ENCODE data around the gene OR5P2.
"Not testable (repeated sequence)": the region's sequence is repeated elsewhere in the genome, so short reads cannot be mapped to it uniquely, and the experiment has no call there.

OR5P2 gene

GRCh38 chr11:7796842-7797241 lies at the start of gene OR5P2:
Gene OR5P2, minus strand, starts transcription at chr11:7796942. Its CDS starts 0 bp downstream, at chr11:7796942.
- DNase-seq: no peak

GRCh38 chr11:7846003-7846402 lies 49.3 kb upstream of the OR5P2 start:
- DNase-seq: no peak

- no peak for DNase-seq
These were observed 48.2 kb upstream of the OR5P2 start for GRCh38 chr11:7844986-7845385.

DNA sequence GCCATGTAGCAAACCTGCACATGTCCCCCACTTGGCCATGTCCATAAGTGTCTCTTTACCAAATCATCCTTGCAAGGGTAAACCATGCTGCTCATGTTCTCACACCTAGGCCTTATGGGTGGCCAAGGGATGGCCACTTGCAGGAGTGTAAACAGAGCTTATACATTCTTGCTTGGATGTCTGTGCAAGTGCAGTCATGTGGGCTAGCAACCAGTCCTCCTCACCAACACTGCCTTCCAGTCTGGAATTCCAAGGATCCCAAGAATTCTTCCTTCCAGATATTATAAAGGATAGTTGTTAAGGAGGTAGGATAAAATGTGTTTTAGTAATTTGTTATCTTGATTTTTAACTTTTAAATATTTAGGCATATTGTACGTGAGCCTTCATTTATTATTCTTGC lies 47.8 kb upstream of the OR5P2 start:
- DNase-seq: no peak

DNA sequence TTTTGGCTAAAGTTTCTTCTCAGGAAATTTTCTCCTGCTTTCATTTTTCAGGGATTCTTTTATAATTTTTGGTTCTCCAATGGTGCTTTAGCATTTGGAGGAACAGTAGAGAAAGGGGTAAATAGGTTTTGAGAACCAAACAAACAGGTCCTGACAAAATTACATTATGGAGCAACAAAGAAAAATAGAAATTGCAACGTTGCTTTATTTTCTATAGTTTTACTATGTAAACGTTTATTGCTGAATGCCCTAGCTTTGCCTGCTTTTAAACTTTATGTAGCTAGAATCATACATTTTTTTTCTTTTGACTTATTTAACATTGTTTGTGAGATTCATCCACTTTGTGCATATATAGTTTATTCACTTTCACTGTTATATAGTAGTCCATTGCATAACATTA lies 43.8 kb upstream of the OR5P2 start:
- no peak for DNase-seq

- DNase-seq: no peak
These were observed 36.8 kb upstream of the OR5P2 start for GRCh38 chr11:7833527-7833926.

- DNase-seq: no peak
These were observed 34.0 kb upstream of the OR5P2 start, which contains the start of gene OR5P3 for GRCh38 chr11:7830740-7831139. Gene OR5P3, minus strand, starts transcription at chr11:7830840.

DNA sequence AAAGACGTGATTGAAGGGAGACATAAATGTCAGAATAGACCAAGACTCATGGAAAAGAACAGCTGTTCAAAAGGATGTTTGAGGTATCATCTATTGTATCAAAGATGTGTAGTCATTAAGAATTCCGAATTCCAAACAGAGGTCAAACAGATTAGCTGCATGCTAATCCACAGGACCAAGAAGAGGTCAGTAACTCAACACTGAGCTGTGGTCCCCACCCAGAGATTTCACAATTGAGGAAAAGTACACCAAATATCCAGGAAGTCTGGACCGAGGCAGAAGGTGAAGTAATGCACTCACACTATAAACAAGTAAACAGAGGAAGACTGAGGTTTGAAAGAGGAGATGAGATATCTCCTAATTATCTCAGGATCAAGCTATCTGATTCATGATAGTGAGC lies 29.6 kb upstream of the OR5P2 start:
- no peak for DNase-seq

GRCh38 chr11:7820417-7820816 lies 23.7 kb upstream of the OR5P2 start:
- DNase-seq: not testable (repeated sequence)

DNA sequence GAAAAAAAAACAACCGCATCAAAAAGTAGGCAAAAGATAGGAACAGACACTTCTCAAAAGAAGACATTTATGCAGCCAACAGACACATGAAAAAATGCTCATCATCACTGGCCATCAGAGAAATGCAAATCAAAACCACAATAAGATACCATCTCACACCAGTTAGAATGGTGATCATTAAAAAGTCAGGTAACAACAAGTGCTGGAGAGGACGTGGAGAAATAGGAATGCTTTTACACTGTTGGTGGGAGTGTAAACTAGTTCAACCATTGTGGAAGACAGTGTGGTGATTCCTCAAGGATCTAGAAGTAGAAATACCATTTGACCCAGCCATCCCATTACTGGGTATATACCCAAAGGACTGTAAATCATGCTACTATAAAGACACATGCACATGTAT lies 18.2 kb upstream of the OR5P2 start:
- not testable (repeated sequence) for DNase-seq

GRCh38 chr11:7810301-7810700 lies 13.6 kb upstream of the OR5P2 start:
- DNase-seq: not testable (repeated sequence)

GRCh38 chr11:7793233-7793632 lies 3.5 kb downstream of the OR5P2 start:
- no peak for DNase-seq

DNA sequence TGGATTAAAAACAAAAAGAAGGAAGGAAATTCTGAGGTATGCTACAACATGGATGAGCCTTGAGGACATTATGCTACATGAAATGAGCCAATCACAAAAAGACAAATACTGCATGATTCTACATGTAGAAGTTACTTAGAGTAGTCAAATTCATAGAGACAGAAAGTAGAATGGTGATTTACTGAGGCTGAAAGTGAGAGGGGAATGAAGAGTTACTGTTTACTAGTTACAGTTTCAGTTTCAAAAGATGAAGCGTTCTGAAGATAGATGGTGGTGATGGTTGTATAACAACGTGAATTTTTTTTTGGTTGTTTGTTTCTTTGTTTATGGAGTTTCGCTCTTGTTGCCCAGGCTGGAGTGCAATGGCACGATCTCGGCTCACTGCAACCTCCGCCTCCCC lies 9.5 kb downstream of the OR5P2 start:
- no peak for DNase-seq

- no peak for DNase-seq
These were observed 21.1 kb downstream of the OR5P2 start for GRCh38 chr11:7775689-7776088.

DNA sequence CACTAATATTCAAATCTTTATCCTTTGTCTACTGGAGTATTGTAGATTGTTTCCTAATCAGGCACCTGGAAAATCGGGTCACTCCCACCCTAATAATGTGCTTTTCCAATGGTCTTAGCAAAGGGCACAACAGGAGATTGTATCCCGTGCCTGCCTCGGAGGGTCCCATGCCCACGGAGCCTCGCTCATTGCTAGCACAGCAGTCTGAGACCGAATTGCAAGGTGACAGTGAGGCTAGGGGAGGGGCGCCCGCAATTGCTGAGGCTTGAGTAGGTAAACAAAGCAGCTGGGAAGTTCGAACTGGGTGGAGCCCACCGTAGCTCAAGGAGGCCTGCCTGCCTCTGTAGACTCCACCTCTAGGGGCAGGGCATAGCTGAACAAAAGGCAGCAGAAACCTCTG lies 32.4 kb downstream of the OR5P2 start:
- not testable (repeated sequence) for DNase-seq

DNA sequence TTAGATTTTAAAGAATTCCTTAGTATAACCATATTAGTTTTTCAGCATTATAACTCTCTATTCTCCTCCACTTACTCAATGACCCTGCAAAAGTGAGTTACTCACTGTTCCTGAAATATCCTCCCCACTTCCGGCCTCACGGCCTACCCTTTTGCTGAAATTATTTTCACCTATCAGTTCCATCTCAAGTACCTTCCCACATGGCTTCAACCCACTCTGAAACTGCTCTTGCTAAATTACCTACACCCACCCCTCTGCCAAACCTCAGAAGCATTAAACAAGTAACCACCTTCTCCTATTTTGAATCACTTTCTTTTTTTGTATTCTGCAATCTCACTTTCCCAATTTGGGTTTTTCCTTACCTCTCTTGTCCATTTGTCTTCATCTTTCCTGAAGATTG lies 37.7 kb downstream of the OR5P2 start:
- no peak for DNase-seq

GRCh38 chr11:7749456-7749855 lies 47.3 kb downstream of the OR5P2 start:
- no peak for DNase-seq

All from NCI-H2227 treated with DMSO at 0.1 percent for 48 hours (cell line).